Hematopoietic multipotent progenitor cell treated with erythropoietin and hydrocortisone succinate and interleukin-3 and kit ligand, for 8 days (in vitro differentiated cells): Measurements from ENCODE around the gene SCMH1.
"Not testable (repeated sequence)": the region's sequence is repeated elsewhere in the genome, so short reads cannot be mapped to it uniquely, and the experiment has no call there.

ENCODE experiments used
- DNase-seq: peaks from one replicate; pipeline ENCODE4 v3.0.0-alpha.2; 2015

SCMH1 gene

DNA sequence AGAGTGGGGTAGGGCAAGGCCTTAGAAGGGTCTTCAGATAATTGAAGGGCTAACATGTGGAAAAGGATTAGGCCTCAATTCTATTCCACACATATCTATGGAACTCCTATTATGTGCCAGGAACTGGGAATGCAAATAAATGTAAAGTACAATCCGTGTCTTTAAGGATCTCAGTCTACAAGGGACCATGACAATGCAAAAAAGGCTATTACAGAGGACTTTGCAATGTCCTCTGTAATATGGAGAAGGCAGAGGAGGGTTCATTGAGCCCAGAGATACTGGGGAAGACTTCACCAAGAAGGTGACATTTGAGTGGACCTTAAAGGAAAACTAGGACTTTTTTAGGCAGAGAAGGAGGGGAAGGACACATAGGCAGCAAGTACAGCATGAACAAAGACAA lies 4.5 kb upstream of the SCMH1 start:
- no peak for DNase-seq

DNA sequence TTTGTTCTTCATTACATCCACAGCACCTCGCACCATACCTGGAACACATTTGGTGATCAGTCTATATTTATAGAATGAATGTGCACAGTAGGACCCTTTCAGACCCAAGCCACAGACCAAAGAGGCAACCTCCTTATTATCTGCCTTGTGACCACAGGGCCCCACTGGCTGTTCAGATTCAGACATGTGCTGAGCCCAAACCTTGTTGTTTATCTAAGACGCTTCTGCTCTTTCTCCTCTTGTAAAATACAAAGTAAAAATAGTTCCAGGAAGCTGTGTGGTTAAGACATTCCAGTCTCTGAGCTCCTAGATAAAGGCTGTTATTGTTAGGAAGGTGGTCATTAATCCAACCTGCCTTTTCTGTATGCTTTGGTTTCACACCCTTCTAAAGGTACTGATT lies 3.6 kb upstream of the SCMH1 start:
- peak; percentile 53 for DNase-seq

DNA sequence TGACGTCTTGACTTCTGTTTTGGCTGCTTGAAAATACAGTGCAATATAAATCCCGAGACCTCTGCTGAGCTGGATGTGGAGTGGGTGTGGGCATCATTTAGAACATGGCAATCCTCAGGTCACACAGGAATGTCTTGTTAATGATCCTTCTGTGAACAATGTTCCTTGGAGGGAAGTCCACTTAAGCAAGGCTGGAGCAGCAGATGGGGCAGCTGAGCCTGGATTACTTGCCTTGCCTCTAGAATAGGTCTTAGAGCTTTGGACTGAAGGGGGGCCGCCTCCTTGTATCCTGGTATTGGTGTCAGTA lies 926 bp upstream of the SCMH1 start:
- no peak for DNase-seq

DNA sequence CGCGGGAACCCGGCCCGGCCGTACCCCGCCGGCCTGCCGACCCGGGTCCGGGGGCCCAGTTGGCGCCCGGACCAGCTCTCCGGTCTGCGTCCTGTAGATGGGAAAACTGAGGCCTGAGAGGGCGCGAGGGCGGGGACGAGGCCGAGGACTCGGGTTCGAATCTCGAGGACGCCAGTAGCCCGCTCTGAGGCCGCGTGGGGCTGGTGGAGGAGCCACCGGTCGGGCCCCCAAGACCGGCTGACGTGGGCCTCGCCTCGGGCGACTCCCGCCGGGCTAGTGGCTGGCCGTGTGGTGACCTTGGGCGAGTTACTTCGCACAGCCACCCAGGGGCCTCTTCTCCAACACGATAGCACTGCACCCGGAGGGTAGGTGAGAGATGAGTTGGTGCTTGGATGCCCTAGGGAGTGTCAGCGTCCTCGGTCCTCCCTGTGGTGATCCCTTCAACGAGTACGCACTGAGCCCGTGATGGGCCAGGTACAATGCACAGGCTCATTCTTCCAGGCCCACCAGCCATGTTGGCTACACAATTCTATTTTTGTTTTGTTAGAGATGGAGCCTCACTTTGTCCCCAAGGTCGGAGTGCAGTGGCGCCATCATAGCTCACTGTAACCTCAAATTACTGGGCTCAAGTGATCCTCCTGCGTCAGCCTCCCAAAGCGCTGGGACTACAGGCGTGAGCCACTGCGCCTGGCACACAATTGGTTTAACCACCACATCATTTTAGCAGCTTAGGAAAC lies 404 bp upstream of the SCMH1 start:
- peak; percentile 38 for DNase-seq

DNA sequence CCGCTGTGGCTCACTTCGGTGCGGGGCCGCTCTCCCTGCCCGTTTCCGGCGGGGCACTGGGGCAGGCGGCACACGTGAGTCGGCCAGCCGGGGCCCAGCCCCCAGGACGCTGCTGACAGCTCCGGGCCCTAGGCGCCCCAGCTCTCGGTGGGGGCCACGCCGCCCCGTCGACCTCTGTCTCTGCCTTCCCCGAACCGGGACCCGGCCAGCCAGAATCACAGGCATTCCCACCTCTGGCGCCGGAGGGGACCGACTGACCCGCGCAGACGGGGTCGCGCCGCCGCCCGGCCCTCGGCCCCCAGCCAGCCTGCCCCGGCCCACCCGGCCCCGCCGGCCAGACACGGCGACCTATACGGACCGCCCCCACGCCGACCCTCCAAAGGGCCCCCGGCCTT lies 755 bp downstream of the SCMH1 start:
- DNase-seq = peak; percentile 65

DNA sequence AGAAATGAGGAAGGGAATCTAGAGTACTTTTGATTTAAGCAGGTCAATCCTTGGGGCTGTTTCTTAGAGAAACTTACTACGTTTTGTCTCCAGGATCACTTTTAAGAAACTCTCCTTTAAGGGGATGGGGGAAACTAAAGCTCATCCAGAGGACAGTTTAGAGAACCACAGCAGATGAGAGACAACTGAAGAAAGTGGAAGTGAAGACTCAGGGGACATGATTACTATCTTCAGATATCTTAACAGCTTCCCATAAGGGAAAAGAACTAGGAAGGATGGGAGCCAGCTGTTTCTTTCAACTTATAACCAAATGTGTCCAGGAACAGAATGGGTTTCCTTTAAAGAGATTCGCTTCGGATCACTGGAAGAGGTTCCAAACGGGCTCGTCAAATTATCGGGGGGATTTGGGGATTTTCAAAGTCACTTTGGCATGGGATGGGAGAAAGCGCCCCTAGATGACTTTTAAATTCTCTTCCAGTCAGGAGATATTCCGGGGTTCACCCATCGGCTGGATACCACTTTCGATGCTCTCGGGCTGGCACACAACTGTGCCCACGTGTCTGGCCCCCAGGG lies 1.2 kb downstream of the SCMH1 start:
- peak; percentile 35 for DNase-seq

DNA sequence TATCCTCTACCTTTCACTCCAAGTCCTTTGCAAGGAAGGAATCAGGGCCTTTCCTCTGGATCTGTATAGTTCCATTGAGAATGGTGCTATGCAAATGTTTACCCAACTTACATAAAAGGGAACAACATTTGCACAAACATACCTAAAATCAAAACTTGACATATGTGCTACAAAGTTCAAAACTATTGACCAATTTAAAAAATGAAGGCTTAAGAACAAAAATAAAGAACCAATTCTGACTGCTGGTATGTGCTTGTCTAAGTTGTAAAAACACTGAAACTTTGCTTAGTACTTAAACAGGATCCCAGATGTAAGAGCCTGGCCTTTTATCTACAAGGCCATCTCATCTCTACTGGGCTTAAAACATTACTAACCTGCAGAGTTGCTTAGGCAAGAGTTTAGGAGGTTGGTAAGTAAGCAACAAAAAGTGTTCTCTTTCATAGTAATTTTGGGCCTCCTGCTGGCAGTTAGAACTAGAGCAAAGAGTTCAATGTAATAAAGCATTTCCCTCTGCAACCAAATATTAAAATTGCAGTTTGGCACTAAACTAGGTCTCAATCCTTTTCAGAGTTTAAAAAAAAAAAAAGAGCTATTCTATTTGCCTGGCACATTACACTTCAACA lies 2.0 kb downstream of the SCMH1 start:
- peak; percentile 72 for DNase-seq

DNA sequence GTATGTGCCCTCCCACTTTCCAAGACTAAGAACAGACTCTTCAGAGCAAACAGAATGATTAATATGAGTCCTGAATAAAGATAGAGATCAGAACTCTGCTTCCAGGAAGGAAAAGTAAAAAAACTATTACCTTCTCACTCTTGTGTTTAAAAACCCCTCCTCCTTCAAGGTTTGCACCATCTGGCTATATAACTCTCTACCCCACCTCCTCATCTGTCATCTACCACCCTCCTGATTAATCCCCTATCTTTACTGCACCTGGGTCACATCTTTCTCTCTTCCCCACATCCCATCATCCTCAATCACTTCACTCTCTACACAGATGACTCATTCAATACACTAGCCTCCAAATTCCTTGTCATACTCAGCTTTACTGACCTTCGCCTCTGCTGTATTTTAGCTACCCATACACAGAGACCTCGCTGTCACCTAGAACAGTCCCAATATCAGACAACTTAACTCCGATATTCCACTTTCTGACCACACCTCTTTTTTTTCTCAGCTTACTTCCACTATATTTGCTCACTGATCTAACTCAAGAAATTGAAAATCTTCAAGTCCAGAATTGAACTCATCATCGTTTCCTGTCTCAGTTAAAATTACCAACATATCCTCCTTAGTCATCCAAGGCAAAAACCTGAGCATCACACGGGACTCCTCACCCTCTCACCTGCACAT lies 3.7 kb downstream of the SCMH1 start:
- no peak for DNase-seq

DNA sequence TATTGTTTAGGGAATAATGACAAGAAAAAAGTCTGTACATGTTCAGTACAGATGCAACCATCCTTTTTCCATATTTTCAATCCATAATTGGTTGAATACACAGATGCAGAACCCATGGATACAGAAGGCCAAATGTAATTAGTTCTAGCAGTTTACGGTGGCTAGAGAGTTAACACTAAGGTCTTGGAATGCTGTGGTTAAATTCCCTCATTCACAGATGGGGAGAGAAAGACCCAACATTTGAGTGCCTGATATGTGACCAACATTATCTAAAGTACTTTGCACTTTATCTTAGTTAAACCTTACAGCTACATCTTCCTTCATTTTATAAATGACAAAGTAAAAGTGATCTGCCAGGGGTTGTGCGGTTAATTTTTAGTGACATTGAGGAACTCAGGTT lies 5.3 kb downstream of the SCMH1 start:
- DNase-seq = peak; percentile 7

DNA sequence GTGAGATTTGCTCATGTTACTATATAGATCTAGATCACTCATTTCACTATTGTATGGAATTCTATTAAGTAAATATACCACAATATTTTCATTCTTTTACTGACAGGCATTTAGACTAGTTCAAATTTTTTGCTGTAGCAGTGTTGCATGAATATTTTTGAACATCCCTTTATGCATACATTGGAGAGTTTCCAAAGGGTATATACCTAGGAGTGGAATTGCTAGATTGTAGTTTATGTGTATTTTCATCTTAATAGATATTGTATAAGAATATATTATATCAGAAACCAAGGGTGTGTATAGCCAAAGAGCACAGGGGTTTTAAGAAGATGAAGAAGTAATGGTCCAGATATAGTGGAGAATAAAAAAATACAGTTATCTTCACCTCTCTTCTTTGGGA lies 6.2 kb downstream of the SCMH1 start:
- no peak for DNase-seq

DNA sequence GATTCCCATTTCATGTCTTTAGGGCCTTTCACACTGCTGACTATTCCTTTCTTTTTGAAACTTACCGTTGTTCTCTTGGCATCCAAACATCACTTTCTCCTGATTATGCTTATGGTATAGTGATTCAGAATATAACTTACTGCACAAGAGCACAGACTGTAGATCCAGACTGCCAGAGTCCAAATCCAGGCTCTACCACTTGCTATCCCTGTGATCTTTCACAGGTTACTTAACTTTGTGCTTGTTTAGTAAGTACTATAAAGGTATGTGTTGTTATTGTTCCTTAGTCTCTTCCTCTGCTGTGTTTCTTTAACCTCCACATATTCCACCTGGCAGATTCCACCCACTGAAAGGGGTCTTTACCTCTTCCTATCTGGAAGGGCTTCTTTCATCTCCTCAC lies 8.4 kb downstream of the SCMH1 start:
- no peak for DNase-seq

DNA sequence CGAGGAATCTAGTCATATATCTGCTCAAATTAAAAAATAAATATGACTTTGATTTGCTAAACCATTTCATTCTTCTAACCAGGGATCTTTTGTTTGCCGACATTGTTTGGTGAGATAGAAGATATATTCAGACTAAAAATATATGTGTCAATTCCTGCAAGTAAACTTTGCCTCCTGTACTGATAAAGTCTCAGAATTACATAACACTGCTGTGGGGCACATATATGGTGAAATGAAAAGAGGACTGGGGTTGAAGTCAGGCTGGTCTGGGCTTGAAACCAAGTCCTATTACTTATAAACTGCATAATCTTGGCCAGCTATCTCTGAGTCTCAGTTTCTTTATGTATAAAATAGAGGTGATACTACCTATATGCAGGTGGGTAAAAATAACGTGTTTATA lies 9.8 kb downstream of the SCMH1 start:
- no peak for DNase-seq

DNA sequence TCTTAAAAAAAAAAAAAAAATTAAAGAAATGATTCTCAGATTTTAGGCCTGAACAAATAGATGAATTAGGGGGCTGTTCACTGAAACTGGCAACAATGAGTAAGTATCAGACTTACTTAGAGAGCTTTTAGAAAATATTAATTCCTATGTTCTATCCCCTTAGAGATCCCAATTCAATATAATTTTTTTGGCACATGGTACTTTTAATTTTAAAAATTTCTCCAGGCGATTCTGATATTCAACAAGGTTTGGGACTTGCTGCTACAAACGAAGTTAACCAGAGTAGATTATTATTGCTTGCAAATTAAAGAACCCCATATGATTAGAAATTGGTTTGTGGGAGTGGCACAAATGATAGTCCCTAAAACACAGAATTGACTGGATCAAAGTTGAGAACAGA lies 11.4 kb downstream of the SCMH1 start:
- DNase-seq = no peak

DNA sequence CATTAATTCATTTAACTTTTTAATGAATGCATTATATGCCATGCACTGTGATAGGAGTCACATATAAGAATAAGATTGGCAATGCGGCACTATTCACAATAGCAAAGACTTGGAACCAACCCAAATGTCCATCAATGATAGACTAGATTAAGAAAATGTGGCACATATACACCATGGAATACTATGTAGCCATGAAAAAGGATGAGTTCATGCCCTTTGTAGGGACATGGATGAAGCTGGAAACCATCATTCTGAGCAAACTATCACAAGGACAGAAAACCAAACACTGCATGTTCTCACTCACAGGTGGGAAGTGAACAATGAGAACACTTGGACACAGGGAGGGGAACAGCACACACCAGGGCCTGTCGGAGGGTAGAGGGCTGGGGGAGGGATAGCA lies 12.9 kb downstream of the SCMH1 start:
- DNase-seq = not testable (repeated sequence)

DNA sequence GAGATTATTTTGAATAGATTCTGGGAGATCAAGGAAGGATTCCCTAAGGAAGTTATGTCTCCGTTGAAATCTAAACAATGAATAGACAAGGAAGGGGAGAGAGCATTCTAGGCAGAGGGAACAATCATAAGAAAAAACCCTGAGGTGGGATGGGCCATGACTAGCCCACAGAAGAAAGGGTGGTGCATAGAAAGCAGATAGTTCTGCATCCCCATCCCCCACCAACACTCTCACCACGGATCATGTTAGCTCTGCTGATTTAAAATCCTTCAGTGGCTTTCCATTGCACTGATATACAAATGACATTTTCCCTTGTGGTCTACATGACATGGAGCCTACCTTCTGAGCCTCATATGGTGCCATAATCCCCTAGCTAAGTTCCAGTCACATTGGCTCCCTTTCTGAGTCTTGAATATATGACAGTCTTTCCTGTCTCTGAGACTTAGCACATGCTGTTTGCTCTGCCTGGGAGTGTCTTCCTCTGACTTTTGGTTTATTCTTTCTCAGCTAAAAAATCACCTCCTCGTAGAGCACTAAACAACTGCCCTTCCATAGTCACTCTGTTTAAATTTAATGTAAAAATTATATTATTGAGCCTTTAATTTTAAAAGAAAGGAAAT lies 15.2 kb downstream of the SCMH1 start:
- DNase-seq = peak; percentile 9

DNA sequence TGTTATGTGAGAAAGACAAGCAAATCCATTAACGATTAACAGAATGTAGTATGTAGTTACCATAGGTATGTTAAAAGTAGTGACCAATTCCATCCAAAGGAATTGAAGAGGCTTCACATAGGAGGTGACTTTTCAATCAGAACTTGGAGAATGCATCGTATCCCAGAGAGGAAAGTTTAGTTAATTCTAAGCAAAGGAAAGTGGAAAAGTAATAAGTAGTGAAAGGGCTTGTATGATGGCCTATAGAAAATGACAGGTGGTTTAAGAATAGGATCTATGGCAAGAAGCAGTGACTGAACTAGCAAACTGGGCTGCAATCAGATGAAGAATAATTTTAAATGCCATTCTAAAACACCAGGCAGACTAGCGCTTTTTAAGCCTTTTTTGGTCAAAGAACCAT lies 16.6 kb downstream of the SCMH1 start:
- no peak for DNase-seq

DNA sequence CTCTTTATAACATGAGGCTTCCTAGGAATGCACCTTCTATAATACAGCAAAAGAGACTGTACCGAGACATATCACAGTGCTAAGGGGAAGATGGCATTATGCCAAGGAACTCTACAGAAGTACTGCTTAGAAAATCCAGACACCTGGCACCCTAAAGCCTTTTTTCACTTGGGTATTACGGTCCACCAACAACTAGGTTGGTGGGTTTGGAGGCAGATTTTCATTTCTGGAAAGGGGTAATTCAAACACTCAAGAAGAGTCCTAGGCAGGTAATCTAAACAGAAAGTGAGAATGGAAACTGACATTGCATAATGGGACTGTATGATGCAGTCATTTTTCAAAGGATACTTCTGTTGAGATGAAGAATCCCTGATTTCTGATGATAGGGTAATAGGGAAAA lies 19.6 kb downstream of the SCMH1 start:
- peak; percentile 24 for DNase-seq

DNA sequence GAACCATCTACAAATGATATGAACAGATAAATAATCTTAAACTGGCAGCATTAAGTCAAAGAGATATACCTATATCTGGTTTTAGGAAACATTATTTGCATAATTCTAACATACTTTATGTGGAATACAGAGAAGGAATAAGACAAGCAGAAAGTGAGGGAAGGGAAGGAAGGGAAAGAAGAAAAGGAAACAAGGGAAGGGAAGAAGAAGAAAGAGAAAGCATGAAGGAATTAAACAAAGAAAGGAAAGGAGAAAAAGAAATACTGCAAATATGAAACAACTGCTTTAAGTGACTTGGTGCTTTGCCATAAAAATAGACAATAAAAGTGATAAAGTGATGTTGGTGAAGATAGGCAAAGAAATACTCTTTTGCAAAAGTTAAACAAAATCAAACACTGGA lies 20.1 kb downstream of the SCMH1 start:
- DNase-seq = no peak

DNA sequence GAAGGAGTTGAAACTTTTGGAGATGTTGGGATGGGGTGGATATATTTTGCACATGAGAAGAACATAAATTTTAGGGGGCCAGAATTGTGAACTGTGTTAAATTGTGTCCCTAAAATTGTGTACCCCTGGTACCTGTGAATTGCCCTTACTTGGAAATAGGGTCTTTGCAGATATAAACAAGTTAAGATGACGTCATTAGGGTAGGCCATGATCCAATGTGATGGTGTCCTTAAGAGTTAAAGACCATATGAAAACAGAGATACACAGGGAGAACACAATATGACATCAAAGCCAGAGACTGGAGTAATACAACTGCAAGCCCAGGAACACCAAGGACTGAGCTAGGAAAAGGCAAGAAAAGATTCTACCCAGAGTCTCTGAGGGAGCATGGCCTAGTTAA lies 24.0 kb downstream of the SCMH1 start:
- no peak for DNase-seq

DNA sequence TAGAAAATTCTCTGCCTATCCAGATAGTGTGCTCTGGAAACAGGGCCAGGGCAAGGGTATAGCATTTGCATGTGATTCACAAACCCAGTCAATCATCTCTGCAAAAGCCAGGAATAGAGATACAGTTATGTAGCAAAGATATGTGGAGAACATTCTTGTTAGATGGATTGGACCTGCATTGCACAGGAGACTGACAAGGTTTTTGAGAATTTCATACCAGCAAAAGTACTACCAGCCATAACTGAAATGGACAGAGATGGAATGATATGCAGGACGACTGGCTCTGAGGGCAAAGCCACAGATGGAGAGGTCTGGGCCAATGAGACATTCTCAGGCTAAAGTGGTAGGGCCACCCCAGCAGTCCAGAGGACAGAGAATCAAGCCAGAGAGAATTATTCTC lies 24.7 kb downstream of the SCMH1 start:
- DNase-seq = no peak

DNA sequence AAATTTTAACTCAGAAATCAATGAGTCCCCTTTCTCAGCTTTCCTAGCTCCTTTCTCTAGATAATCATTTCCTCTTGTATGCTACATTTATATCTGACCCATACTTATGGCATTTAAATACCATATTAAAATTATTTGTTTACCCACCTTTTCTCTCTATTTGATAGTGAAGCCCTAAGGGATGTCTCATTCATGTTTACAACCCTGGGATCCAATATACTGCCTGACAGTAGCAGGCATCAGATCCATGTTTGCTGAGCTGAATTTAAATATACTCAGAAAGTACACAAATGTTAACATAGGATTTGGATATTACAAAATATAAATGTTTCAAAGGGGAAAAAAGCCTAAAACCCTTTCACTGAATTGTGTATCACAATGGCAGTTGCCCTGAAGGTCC lies 26.5 kb downstream of the SCMH1 start:
- no peak for DNase-seq

DNA sequence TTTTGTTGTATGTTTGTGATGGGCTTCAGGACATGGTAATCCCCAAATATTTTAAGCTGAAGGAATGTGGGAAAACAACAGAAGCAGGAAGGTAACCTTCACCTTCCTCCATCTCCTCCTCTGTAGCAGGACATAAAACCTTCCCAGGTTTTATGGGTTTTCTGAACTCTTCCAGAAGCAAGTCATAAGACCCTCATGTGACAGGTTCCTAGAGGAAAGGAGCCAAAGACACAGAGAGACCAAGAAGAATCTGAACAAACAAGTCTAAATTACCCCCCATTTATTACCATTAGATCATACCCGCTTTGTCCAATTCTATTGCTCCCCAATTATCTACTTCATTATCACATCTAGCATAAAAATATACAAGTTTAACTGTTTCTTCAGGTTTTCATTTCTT lies 28.8 kb downstream of the SCMH1 start:
- DNase-seq = no peak

DNA sequence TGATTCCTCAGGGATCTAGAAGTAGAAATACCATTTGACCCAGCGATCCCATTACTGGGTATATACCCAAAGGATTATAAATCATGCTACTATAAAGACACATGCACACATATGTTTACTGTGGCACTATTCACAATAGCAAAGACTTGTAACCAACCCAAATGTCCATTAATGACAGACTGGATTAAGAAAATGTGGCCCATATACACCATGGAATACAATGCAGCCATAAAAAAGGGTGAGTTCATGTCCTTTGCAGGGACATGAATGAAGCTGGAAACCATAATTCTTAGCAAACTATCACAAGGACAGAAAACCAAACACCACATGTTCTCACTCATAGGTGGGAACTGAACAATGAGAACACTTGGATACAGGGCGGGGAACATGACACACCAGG lies 30.5 kb downstream of the SCMH1 start:
- not testable (repeated sequence) for DNase-seq

DNA sequence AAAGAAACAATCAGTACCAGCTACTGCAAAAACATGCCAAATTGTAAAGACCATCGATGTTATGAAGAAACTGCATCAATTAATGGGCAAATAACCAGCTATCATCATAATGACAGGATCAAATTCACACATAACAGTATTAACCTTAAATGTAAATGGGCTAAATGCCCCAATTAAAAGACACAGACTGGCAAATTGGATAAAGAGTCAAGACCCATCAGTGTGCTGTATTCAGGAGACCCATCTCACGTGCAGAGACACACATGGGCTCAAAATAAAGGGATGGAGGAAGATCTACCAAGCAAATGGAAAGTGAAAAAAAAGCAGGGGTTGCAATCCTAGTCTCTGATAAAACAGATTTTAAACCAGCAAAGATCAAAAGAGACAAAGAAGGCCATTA lies 35.1 kb downstream of the SCMH1 start:
- DNase-seq = not testable (repeated sequence)
